ENCODE data around the gene LLGL1.

DNA sequence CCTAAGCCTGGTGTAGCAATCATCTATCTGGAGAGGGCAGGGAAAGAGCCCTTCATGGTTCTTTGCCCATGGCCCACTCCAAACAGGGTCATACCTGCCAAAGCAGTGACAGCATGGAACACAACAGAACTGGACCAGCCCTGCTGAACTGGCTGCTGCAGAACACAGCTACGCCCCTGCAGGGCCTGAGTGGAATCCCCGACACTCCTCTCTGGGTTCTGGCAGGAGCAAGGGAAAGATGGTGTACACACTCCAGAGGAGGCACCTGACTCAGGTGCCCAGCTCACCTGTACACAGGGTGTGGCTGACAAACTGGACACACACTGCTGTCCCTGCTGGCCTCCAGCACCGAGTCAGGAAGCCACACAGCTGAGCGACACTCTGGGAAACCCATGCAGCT lies 54.8 kb downstream of the LLGL1 start:
- no peak for TF ChIP-seq EZH2 (IDR thresholded peaks at IDR 0.05; ENCODE audit: low read length, unreplicated experiment)
- no peak for TF ChIP-seq CTCF (conservative IDR thresholded peaks at IDR 0.05; ENCODE audit: low read depth, low read length)
